C4-2B (cell line): ENCODE data around the gene CENPU.
"Not testable (repeated sequence)": the region's sequence is repeated elsewhere in the genome, so short reads cannot be mapped to it uniquely, and the experiment has no call there.

Experiments
- H3K27ac ChIP-seq: fragments of 450-650 bp; 2 replicates; pipeline ENCODE4 v1.5.1; 2017
- ZFX ChIP-seq: fragments of 450-650 bp; IDR thresholded peaks from 2 replicates; pipeline ENCODE4 v1.6.1; 2017
- TF ChIP-seq, protein P1 (sequence below): fragments of 450-650 bp; conservative IDR thresholded peaks from 2 replicates; pipeline ENCODE4 v1.5.1; 2017; ENCODE audit warnings: mild to moderate bottlenecking

The CENPU gene

DNA sequence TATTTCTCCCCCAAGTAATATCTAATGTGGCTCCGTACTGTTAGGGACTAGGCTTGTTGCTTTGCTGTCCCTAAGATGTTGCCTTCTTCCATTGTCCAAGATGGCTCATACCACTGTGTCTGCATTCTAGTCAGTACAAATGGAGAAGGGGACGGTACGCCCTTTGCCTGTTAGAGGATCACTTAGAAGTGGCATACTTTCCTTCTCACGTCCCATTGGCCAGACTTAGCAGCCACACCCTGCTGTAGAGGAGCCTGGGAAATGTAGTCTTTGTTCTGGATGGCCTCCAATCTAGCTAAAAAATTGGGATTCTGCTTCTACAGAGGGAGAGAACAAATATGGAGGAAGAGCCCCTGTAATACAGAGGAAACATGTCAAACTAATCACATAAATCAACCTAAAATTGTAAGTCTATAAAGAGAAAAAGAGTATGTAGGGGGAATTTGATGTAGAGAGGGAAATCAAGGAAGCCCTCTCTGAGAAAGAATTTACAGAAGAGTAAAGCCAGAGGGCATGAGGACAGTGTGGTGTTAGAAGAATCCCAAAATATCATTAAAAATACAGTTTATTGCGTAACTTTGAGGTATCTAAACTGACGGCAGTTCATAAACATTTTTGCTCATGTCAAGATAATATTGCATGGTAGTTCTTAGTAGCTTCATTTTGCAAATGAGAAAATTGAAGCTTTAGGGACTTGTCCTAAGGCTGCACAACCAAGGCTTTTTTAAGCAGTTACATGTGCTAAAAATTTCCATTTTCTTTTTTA lies 69.3 kb downstream of the CENPU start:
- no peak overlapping the region for H3K27ac ChIP-seq
- TF ChIP-seq ZFX = no peak
- TF ChIP-seq, protein P1, sequence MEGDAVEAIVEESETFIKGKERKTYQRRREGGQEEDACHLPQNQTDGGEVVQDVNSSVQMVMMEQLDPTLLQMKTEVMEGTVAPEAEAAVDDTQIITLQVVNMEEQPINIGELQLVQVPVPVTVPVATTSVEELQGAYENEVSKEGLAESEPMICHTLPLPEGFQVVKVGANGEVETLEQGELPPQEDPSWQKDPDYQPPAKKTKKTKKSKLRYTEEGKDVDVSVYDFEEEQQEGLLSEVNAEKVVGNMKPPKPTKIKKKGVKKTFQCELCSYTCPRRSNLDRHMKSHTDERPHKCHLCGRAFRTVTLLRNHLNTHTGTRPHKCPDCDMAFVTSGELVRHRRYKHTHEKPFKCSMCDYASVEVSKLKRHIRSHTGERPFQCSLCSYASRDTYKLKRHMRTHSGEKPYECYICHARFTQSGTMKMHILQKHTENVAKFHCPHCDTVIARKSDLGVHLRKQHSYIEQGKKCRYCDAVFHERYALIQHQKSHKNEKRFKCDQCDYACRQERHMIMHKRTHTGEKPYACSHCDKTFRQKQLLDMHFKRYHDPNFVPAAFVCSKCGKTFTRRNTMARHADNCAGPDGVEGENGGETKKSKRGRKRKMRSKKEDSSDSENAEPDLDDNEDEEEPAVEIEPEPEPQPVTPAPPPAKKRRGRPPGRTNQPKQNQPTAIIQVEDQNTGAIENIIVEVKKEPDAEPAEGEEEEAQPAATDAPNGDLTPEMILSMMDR = no peak

DNA sequence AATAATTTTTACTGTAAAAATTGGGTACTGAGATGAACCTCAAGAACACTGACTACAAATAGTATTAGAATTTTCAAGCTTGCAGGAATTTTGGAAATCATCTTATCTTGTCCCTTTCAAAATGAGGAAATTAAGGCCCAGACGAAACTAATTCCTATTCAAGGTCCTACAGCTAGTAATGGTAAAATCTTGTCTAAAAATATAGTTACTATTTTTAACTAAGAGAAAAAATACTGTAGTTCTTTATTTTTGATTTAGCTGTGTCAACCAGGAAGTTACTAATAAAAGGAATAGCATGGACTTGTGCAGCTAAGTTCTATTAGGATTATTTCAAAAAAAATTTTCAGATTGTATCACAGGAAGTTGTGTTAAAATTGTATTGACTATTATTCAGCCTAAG lies 71.7 kb downstream of the CENPU start:
- no peak for TF ChIP-seq ZFX
- TF ChIP-seq, protein P1 = no peak

DNA sequence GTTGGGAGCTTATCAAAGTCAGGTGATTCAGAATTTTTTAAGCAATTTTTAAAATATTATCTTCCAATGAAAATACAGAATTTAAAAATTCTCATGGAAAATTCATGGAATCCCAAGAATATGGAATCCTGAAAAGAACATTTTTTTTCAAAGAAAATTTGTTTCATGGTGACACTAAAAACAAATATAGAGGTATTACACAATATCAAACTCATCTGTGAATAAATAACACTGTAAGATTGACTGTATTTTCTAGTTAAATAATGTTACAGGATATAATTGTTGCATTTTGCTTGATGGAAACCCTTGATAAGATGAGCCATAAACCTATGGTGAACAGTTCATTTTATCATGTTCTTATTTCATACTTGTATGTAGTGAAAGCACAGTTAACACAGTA lies 72.9 kb downstream of the CENPU start:
- TF ChIP-seq, protein P1 = no peak
- TF ChIP-seq ZFX = no peak
- H3K27ac ChIP-seq = no peak overlapping the region

More for the DNA sequence above, 71.7 kb downstream of the CENPU start:
- H3K27ac ChIP-seq = no peak overlapping the region

DNA sequence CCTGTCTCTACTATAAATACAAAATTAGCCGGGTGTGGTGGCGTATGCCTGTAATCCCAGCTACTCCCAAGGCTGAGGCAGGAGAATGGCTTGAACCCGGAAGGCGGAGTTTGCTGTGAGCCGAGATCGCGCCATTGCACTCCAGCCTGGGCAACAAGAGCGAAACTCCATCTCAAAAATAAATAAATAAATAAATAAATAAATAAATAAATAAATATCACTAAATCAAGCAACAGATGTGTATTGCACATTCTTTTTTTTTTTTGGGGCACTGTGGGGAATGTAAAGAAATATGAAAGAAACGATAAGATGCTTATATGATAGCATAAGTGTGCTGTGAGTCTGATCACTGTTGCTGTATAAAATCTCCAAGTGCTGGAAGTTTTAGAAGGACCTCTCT lies 76.1 kb downstream of the CENPU start:
- H3K27ac ChIP-seq = not testable (repeated sequence)

DNA sequence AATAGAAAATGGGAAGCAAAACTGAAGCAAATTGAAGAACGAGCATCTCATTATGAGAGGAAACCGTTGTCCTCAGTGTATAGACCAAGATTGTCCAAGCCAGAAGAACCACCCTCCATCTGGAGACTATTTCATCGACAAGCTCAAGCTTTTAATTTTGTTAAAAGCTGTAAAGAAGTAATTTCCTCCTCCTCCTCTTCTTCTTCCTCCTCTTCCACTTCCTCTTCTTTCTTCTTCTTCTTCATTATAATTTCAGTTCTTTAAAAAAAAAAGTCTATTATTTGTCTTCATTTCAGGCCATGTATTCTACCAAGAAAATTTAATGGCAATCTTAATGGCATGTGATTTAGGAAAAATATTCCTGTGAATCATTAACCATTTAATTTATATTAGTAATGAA lies 76.8 kb downstream of the CENPU start:
- TF ChIP-seq ZFX = no peak
- TF ChIP-seq, protein P1 = no peak
- no peak overlapping the region for H3K27ac ChIP-seq

DNA sequence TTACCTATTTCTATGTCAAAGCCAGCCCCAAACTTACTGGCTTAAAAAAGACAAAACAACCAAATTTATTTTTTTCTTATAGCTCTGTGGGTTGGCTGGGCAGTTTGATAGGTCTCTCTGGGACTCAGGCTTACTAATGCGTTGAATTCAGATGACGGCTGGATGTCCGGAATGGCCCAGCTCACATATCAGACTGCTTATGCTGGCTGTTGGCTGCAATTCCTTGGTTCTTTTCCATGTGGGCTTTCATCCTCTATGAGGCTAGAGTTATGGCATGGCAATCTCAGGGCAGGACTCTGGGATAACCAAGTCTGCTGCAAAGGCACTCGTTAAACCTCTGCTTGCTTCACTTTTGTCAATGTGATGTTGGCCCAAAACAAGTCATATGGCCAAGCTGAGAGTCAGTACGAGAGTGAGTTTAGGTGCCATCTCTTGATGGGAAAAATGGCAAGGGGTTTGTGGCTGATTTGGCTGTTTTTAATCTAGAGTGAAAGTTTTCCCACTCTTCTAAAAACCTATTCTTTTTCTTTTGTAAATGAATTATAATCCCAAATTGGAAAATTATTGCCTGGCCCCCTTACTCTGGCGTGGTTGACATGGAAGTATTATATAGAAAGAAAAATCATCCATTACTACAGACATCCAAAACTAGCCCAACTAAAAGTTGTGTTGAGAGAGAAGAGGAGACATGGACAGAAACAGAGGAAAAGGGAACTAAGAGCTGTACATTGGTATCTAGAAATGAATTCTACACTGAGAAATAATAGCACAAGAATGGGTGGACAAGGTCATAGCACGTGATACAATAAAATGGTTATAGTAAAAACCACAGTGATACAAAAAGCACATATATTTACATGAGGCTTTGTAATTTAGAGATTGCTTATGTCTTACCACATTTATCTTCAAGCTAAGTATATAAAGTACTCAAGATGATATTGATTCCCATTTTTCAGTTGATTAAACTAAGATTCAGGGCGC lies 77.7 kb downstream of the CENPU start:
- no peak overlapping the region for H3K27ac ChIP-seq
- TF ChIP-seq, protein P1 = no peak
- TF ChIP-seq ZFX = no peak

DNA sequence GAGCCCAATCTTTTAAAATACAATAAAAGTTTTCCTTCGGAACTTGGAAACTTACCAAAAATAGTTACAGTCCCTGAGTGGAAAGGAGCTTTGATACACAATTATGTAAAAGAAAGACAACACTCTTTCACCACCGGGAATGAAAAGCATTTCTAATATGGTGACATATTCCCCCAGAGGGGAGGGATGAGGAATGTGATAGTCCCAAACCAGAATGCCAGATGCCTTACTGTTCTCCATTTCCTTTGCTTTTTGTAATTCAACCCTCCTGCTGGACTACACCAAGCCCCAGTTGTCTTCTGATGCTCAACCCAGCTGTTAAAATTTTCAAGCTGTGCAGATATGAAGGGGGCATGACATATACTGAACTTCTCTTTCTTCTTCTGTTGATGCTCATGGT lies 80.2 kb downstream of the CENPU start:
- H3K27ac ChIP-seq = no peak overlapping the region
- TF ChIP-seq, protein P1 = no peak
- TF ChIP-seq ZFX = no peak

DNA sequence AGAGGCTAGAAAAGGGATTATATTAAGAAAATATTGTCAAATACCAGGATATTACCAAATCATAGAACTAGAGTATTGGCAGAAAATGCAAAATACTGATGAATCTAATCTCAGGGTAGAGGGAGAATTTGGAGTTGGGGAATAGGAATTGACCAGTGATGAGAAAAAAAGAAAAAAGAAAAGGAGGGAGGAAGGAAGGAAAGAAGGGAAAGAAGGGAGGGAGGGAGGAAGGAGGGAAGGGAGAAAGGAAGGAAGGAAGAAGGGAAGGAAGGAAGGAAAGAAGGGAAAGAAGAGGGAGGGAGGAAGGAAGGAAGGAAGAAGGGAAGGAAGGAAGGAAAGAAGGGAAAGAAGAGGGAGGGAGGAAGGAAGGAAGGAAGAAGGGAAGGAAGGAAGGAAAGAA lies 81.2 kb downstream of the CENPU start:
- not testable (repeated sequence) for H3K27ac ChIP-seq
